HepG2 (cell line): ENCODE data around the gene POFUT1. TPM values are rescaled to one million over a fixed set of nuclear protein-coding genes. Genes with fewer than 3 reads are reported as not detected.

Experiments used
- CENPT ChIP-seq: sonication (generic); formaldehyde crosslinking; IDR thresholded peaks from 2 replicates; pipeline ENCODE4 v1.8.0; 2022; ENCODE audit warnings: low read depth, mild to moderate bottlenecking, moderate library complexity, missing genetic modification reagents
- FOSL2 ChIP-seq: sonication (generic); formaldehyde crosslinking; IDR thresholded peaks from 2 replicates; pipeline ENCODE4 v1.4.0; 2020; ENCODE audit warnings: missing genetic modification reagents
- GABPB1 ChIP-seq: IDR thresholded peaks from 2 replicates; pipeline ENCODE4 v1.6.1; 2016; ENCODE audit warnings: mild to moderate bottlenecking, missing genetic modification reagents, moderate library complexity, missing compliant biosample characterization
- GATAD2A ChIP-seq: IDR thresholded peaks from 2 replicates; pipeline ENCODE4 v1.6.1; 2016
- HMGA1 ChIP-seq: sonication (generic); formaldehyde crosslinking; conservative IDR thresholded peaks from 2 replicates; pipeline ENCODE4 v1.4.0; 2020; ENCODE audit warnings: missing genetic modification reagents
- HMGXB4 ChIP-seq, 2 experiments: sonication (generic) in 1 of 2; formaldehyde crosslinking in 1 of 2; IDR thresholded peaks; 2 replicates each; pipeline versions ENCODE4 v1.4.0 to v1.6.1; 2018 to 2020; ENCODE audit warnings: missing genetic modification reagents in 2 of 2, borderline replicate concordance in 1 of 2, low read depth in 1 of 2, mild to moderate bottlenecking in 1 of 2, missing biosample characterization in 1 of 2
- HNRNPLL ChIP-seq: fragments of 200-400 bp; formaldehyde crosslinking; IDR thresholded peaks from 2 replicates; pipeline ENCODE4 v1.6.1; 2017; ENCODE audit warnings: mild to moderate bottlenecking, low read depth, low read length; ENCODE audit not compliant: poor library complexity, severe bottlenecking
- MAX ChIP-seq: IDR thresholded peaks from 2 replicates; pipeline ENCODE4 v1.6.1; 2012; ENCODE audit warnings: inconsistent platforms
- MED1 ChIP-seq: sonication (generic); formaldehyde crosslinking; IDR thresholded peaks from 2 replicates; pipeline ENCODE4 v1.4.0; 2020; ENCODE audit warnings: missing genetic modification reagents
- MYC ChIP-seq: sonication (generic); formaldehyde crosslinking; IDR thresholded peaks from 2 replicates; pipeline ENCODE4 v1.9.0; 2021; ENCODE audit warnings: missing genetic modification reagents, borderline replicate concordance
- POLR2A ChIP-seq, 2 experiments: IDR thresholded peaks; 2 replicates each; pipeline ENCODE4 v1.6.1; 2011; ENCODE audit warnings: low read depth in 2 of 2, low read length in 2 of 2, mild to moderate bottlenecking in 1 of 2, moderate library complexity in 1 of 2; ENCODE audit not compliant: insufficient read depth in 1 of 2
- PRDM15 ChIP-seq: sonication (generic); formaldehyde crosslinking; IDR thresholded peaks from 2 replicates; pipeline ENCODE4 v1.4.0; 2020; ENCODE audit warnings: missing genetic modification reagents
- SALL1 ChIP-seq: sonication (generic); formaldehyde crosslinking; IDR thresholded peaks from 2 replicates; pipeline ENCODE4 v1.8.0; 2022; ENCODE audit warnings: mild to moderate bottlenecking, missing genetic modification reagents
- XRCC5 ChIP-seq: fragments of 200-400 bp; formaldehyde crosslinking; optimal IDR thresholded peaks from 2 replicates; pipeline ENCODE3; 2017; ENCODE audit warnings: mild to moderate bottlenecking, low read length
- ZKSCAN8 ChIP-seq: IDR thresholded peaks from 2 replicates; pipeline ENCODE4 v1.6.1; 2016; ENCODE audit warnings: borderline replicate concordance, missing genetic modification reagents, missing compliant biosample characterization
- ZNF230 ChIP-seq: sonication (generic); formaldehyde crosslinking; IDR thresholded peaks from 2 replicates; pipeline ENCODE4 v1.4.0; 2020; ENCODE audit warnings: mild to moderate bottlenecking, missing genetic modification reagents
- ZNF543 ChIP-seq: sonication (generic); formaldehyde crosslinking; IDR thresholded peaks from 2 replicates; pipeline ENCODE4 v1.4.0; 2020; ENCODE audit warnings: mild to moderate bottlenecking, missing genetic modification reagents
- ZNF564 ChIP-seq: sonication (generic); formaldehyde crosslinking; IDR thresholded peaks from 2 replicates; pipeline ENCODE4 v1.8.1; 2023; ENCODE audit warnings: mild to moderate bottlenecking, missing genetic modification reagents
- ZNF704 ChIP-seq: sonication (generic); formaldehyde crosslinking; IDR thresholded peaks from 2 replicates; pipeline ENCODE4 v1.8.1; 2023; ENCODE audit warnings: mild to moderate bottlenecking, inconsistent platforms, moderate library complexity, missing genetic modification reagents, borderline replicate concordance
- ZNF761 ChIP-seq: sonication (generic); formaldehyde crosslinking; conservative IDR thresholded peaks from 2 replicates; pipeline ENCODE4 v1.4.0; 2020; ENCODE audit warnings: mild to moderate bottlenecking, missing genetic modification reagents
- ZSCAN29 ChIP-seq: sonication (generic); formaldehyde crosslinking; conservative IDR thresholded peaks from 2 replicates; pipeline ENCODE4 v1.4.0; 2020; ENCODE audit warnings: mild to moderate bottlenecking, missing genetic modification reagents
- ZSCAN30 ChIP-seq: sonication (generic); formaldehyde crosslinking; IDR thresholded peaks from 2 replicates; pipeline ENCODE4 v1.5.0; 2020; ENCODE audit warnings: mild to moderate bottlenecking, missing genetic modification reagents
- polyA plus RNA-seq, 8 experiments: library from polyadenylated mRNA; depleted of rRNA in 3 of 8; stranded (reverse) in 7 of 8; unstranded in 1 of 8; fragments of >200 nt; fragmentation: Illumina TruSeq in 4 of 8; extraction: Trizol in 4 of 8; gene quantifications; 2 replicates each; pipeline versions ENCODE4 v1.2.1 to v1.2.3, GENCODE V29; 2011 to 2016; ENCODE audit warnings: low read depth in 4 of 8, missing spikeins in 1 of 8, mixed read lengths in 1 of 8; ENCODE audit not compliant: insufficient read depth in 1 of 8
- total RNA-seq, 5 experiments: library from RNA; depleted of rRNA; stranded (reverse); fragments of >200 nt; fragmentation: Illumina TruSeq; extraction: Trizol; gene quantifications; 2 replicates each; pipeline ENCODE4 v1.2.3, GENCODE V29; 2016; ENCODE audit warnings: low read depth in 1 of 5

The POFUT1 gene
- total and polyA plus RNA-seq, 2 of the 13 experiments (the other 11 are each of a cell fraction or from before 2014, with no cell fraction given) = 35.5 to 58.3 TPM

GRCh38 chr20:32244150-32244823, 36.6 kb downstream of the POFUT1 start (continued):
- TF ChIP-seq ZSCAN29 (0 out of 2 replicates have a peak, but pooled peaks have one; percentile 48), ZNF761 (CRISPR knock-in tag) (no peak), PRDM15 (CRISPR knock-in tag) (no peak), POLR2A (IDR thresholded peaks at IDR 0.05; ENCODE audit: insufficient read depth in 1 of 2, low read depth in 2 of 2, low read length in 2 of 2) (no peak), HMGXB4 (CRISPR knock-in tag; IDR thresholded peaks at IDR 0.05; ENCODE audit: borderline replicate concordance in 1 of 2, low read depth in 1 of 2) (0 out of 4 replicates have a peak, but pooled peaks of 1 of the 2 experiments have one; percentile 31), ZNF564 (0 out of 2 replicates have a peak, but pooled peaks have one; percentile 18), GATAD2A (CRISPR knock-in tag) (peak; percentile 63; the same call in 1 of the 2 replicates), ZNF230 (CRISPR knock-in tag) (0 out of 2 replicates have a peak, but pooled peaks have one; percentile 35), ZNF543 (CRISPR knock-in tag) (0 out of 2 replicates have a peak, but pooled peaks have one; percentile 13), ZNF704 (CRISPR knock-in tag) (0 out of 2 replicates have a peak, but pooled peaks have one; percentile 44), MED1 (0 out of 2 replicates have a peak, but pooled peaks have one; percentile 11), ZSCAN30 (no peak), CENPT (CRISPR knock-in tag) (no peak), GABPB1 (CRISPR knock-in tag) (no peak), ZKSCAN8 (CRISPR knock-in tag) (peak; percentile 13; the same call in 1 of the 2 replicates), HMGA1 (CRISPR knock-in tag) (no peak), MYC (CRISPR knock-in tag) (0 out of 2 replicates have a peak, but pooled peaks have one; percentile 25), HNRNPLL (no peak), XRCC5 (peak; percentile 37), FOSL2 (CRISPR knock-in tag) (peak; percentile 73), MAX (no peak), SALL1 (CRISPR knock-in tag) (peak; percentile 80)
